ENCODE results near the gene ELF5.
A peak's percentile ranks its signal among the peaks of the same experiment; 100 is the strongest.

The ELF5 gene

DNA sequence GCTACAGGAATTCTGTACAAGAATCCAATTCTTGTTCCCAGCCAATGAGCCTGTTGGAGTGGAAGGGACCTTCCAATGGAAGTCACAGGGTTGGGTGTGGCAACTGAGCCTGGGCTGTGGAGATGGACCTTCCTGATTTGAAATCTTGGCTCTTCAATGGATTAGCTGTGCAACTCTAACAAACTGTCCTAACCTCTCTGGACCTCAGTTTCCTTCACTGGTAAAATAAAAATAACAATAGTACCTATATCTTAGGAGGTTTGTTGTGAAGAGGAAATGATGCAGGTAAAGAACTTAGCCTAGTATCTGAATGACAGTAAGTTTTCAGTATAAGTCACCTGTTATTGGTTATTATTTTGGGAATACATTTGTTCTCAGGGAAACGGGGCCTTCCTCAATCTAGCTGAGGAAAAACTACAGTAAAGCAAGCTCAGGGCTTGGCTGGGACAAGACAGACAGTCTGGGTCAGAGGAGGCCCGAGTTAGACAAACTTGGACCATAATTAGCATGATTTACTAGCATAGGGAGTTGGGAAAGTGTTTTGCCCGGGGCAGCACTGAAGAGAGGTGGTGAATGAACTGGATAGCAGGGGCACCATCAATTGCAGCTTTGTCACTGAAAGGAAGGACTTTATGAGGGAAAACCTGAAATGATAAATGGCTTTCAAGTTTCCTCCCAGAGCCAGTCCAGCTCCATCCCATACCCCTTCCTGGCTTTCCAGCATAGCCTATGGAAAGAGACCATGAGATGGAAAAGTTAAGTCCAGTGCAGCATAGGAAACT lies 13.7 kb downstream of the ELF5 start:
- intact Hi-C loops (cut with DNase I): no loop called here

DNA sequence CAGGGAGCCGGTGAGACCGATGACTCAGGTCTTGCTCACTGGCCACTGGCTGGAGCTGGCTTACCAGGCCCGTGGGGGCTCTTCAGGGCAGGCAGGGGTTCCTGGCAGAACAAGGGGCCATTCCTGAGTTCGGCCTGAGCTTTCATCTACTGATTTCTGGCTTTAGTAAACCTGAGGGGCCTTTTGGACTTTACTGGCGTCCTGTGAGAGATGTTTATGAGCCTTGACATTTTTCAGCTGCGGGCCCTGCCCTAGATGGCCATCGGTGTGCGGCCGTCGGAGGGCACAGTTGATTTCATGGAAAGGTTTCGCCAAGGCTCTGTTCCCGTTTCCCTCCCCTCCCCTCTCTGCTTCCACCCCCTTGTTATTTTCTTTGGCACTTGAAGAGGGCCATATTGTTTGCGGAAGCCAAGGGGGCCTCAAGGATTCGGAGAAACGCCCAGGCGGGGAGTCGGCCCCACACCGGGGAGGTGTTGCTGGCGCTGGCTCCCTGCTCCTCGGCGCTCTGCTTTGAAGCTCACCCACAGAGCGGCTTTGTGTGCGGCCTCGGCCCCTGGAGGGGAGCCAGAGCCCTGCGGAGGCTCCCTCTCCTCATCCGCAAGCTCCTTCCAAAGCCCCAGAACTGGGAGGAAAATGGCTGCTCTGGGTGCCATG lies 17.7 kb downstream of the ELF5 start:
- no peak for DNase-seq
- intact Hi-C loops (cut with DNase I): no loop called here

More for the DNA sequence above, 13.7 kb downstream of the ELF5 start:
- no peak for DNase-seq

DNA sequence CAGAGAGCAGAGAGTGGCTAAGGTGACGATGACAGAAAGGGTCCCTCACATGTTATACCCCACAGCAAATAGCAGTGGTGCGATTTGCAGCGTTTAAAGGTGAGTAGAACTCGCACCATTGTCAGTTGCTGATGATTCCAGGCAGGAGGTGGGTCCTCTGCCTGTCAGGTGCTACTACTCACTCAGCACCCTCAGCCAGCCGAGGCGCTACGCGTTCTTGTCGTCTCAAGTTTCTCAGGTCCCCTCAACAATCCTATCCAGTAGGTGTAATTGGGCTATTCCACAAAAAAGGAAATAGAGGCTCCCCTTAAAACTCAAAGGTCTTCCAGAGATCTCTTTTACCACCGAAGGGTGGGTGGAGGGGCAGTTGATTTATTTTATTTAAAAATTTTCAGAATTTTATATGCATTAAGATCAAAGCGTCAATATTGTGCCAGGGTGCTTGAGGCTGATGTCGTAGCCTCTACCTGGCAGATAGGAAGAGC lies 18.3 kb downstream of the ELF5 start:
- intact Hi-C loops (cut with DNase I): no loop called here
- DNase-seq: no peak

DNA sequence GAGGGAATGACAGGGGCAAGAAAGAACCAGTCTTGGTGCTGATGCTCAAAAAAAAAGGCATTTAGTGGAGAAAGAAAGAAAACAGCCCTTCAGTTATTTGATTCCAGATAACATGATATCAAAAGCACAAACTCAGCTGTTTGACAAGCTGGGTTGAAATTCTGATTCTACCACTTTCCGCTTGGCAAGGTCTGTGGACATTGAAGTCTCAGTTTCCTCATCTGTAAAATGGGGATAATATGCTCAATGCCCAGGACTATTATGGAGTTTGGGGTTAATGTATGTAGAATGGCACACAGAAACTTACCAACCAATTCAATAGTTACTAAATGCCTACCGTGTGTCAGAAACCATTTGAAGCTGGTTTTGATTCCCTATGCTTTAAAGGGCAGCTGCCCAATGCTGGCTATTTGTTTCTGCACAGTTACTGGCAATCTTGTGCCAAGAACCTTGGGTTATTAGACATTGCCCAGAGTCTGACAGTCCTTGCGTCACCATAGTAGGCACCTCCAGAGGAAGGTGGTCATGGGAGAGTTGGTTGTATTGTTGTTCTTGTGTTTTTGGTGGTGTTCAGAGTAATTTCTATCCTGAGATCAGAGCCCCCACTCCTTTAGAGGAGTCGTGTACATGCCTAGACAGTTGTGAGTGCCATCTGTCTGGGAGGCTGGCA lies 19.5 kb downstream of the ELF5 start:
- DNase-seq: no peak
- intact Hi-C loops (cut with DNase I): loop anchor here (5.0 kb wide), 1 partner anchor 322 kb away; no protein-coding TSS in a partner anchor

DNA sequence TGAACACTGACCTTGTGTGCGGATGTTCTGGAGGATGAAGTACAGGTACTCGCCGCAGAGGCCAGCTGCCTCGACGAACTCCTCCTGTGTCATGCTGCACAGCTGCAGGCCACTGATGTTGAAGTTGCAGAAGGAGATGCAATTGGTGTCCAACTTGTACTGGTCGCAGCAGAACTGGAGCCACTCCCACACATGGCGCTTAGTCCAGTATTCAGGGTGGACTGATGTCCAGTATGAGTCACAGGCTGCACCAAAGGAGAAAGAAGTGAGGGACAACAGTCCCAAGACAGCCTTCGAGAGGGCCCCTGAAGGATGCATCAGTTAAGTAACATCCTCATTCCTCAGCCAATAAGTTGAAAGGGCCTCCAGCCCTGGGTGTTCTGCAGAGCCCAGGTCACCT lies 20.1 kb downstream of the ELF5 start:
- intact Hi-C loops (cut with DNase I): loop anchor here (5.0 kb wide), 1 partner anchor 321 kb away; no protein-coding TSS in a partner anchor

DNA sequence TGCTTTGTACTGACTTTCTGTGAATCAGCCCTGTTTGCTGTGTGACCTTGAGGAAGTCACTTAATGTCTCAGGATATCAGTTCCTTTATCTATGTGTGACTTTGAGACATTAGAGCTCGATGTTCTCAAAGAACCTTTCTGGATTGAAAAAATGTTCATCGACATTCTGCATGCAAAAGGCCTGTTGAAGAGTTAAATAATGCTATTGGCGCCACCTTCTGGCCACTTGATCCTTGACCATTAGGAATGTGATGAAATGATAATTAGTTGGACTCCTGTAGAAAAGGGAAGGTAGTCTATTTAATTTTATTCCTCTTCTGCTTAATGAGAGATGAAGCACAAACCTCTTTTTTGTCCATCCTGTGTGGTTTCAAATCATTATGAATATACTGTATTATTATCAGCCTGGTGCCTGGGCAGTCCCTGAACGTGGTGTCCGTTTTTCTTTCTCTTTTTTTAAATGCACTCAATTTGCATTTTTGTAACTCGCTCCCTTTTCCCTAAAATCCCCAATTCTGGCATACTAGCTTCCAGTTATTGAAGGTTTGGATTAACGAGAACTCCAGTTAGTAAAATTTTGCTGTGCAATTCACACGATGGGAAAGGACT lies 20.7 kb downstream of the ELF5 start:
- intact Hi-C loops (cut with DNase I): loop anchor here (5.0 kb wide), 1 partner anchor 321 kb away; no protein-coding TSS in a partner anchor
- DNase-seq: peak in 37 of 42 donors; percentile 17 to 88 (median 61)

More for the DNA sequence above, 20.1 kb downstream of the ELF5 start:
- no peak for DNase-seq

GRCh38 chr11:34490304-34490703 lies 23.3 kb downstream of the ELF5 start:
- DNase-seq: no peak
- intact Hi-C loops (cut with DNase I): loop anchor here (5.0 kb wide), 1 partner anchor 318 kb away; no protein-coding TSS in a partner anchor

DNA sequence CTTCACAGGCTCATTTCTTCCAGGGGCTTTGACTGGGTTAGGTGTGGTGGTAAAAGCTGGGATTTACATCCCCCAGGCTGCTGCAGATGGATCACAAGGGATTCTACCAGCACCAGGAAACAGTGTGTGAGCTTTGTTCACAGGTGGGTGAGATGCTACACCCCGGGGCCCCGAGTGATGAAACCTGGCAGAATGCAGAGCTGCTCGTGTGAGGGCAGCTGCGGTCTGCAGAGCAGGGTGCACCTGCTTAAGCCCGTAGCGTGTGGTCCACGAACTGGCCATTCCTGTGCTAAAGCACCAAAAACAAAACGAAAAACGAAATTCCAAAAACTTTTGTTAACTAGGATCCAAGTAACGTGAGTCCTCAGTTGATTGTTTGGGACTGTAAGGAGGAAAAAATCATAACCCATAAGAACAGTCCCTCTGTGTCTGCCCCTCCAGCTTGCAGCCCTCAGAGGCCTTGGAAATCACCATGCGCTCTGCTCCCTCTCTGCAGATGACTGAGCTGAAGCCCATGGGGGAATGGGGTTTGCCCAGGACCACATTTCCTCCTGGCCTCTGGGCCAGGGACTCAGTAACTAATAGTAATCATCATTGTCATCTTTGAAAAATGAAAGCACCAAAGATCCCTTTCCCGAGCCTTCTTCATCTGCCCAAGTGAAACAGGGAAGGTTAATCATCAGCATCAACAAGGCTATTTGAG lies 24.6 kb downstream of the ELF5 start:
- intact Hi-C loops (cut with DNase I): no loop called here
- no peak for DNase-seq

GRCh38 chr11:34487430-34487829 lies 26.2 kb downstream of the ELF5 start:
- no peak for DNase-seq
- intact Hi-C loops (cut with DNase I): no loop called here

DNA sequence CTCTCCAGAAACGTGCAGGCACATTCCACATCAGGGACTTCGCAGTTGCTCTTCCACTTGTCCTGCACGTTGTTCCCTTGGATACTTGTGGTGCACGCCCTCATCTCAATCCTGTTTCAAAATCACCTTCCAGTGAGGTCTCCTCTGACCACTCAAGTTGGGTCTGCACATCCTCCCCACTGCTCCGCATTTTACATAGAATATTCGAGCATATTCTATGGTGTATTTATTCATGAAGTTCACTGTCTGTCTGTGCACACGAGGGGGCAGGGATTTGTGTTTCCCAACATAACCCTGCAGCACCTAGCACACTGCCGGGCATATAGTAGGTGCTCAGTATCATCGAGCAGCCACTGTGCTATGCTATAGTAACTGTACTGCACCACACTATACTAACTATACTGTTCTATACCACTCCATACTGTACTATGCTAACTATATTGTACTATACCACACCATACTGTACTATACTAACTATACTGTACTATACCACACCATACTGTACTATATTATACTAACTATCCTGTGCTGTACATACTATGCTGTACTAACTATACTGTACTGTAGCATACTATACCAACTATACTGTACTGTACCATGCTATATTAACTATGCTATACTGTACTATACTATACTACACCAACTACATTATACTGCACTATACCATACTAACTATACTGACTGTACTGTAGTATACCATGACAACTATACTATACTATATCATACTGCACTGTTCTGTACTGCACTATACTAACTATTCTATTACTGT lies 30.3 kb downstream of the ELF5 start:
- DNase-seq: peak in 2 of 42 donors; percentile 16 to 20
- intact Hi-C loops (cut with DNase I): no loop called here

DNA sequence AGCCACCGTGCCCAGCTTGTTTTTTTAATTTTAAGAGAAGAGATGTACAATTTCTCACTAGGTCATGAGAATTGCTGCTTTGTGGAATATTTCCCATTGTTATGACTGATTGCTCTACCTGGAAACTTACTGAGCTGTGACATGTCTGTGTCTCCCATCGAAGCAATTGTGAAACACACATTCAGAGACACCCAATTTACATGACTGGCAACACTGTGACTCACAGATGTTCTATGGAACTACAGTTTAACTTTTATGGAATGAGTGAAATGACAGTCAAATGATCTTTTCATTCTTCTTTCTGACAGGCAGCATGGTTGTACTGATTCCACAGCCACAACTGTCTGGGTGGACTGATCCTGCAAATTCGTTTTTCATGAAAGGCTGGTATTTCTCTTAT lies 32.3 kb downstream of the ELF5 start:
- intact Hi-C loops (cut with DNase I): no loop called here
- DNase-seq: peak in 5 of 42 donors; percentile 13 to 35 (median 26)

DNA sequence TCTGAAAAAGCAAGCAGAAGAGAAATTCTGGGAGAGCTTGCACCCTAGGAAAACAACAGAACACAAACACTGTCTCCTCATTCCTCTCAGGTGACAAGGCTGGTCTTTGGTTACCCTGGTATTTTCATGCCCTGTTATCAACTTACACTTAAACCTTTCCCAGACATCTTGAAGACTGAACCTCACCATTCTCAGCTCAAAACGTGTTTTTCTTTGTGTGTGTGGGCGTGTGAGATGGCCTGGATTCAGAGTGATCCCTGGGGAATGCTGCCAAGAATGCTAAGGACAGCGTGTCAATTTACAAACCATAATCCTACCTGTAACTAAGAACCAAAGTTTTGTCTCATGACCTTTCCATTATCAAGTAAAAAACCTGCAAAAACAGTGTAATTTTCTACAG lies 33.3 kb downstream of the ELF5 start:
- intact Hi-C loops (cut with DNase I): no loop called here
- DNase-seq: no peak

DNA sequence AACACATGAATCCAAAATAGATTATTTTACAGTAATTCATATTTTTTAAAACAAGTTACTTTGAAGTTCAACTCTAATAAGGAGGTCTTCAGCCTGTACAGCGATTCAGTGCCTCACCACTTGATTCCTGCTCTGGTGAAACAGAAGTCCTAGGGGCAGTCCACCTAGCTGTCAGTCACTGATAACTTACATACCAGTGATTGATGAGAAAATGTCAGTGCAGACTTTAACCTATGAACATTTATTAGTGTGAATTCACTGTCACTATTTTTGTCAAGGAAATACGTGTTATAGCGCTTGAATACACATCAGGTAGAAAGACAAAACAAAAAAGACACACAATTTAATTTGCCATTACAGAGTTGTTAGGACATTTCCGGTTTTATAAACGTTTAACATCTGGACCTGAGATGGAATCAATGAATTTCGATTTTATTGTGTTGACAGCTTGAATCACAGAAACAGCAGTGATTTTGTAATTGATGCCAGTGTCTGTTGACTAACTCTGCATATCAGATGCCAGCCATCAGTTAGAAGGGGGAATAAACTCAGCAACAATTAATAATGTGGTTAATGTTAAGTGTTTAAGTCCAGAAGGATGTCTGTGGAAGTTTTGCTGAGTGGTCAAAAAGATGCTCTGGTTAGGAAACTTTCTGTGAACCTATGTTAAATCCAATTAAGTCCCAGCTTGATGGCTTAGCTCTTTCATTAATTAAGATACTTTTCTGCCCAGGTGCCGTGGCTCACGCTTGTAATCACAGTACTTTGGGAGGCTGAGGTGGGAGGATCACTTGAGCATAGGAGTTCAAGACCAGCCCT lies 34.5 kb downstream of the ELF5 start:
- no peak for DNase-seq
- intact Hi-C loops (cut with DNase I): no loop called here

DNA sequence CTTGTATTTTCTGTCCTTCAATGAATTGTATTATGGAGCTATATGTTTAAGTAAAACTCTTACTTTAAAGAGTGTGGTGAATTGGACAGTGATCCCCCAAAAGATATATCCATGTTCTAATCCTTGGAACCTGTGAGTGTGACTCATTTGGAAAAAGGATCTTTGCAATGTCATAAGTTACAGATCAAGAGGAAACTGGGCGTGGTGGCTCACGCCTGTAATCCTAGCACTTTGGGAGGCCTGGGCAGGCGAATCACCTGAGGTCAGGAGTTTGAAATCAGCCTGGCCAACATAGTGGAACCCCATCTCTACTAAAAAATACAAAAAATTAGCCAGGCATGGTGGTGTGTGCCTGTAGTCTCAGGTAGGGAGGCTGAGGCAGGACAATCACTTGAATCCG lies 36.7 kb downstream of the ELF5 start:
- intact Hi-C loops (cut with DNase I): no loop called here
- no peak for DNase-seq

GRCh38 chr11:34475656-34476055 lies 37.9 kb downstream of the ELF5 start:
- intact Hi-C loops (cut with DNase I): no loop called here
- DNase-seq: no peak

DNA sequence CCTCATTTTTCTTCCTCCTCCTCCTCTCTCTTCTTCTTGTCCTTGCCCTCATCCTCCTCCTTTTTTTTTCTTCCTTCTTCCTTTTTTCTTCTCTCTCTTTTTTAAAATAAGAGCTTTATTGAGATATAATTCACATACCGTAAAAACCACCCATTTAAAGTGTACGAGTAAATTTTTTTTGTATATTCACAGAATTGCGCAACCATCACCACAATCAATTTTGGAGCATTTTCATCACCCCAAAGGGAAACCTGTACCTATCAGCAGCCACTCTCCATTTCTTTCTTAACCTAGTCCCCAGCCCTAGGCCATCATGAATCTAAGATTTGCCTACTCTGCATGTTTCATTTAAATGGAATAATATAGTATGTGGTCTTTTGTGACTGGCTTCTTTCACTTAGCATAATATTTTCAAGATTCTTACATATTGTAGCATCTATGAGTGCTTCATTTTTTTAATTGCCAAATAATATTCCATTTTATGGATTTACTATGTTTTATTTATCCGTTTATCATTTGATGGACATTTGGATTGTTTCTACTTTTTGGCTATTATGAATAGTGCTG lies 39.9 kb downstream of the ELF5 start:
- no peak for DNase-seq
- intact Hi-C loops (cut with DNase I): no loop called here
